Measurements from ENCODE around the gene SLC12A4. TPM values are rescaled to one million over a fixed set of nuclear protein-coding genes. Genes with fewer than 3 reads are reported as not detected.
A peak's percentile ranks its signal among the peaks of the same experiment; 100 is the strongest.

The SLC12A4 gene
- total and polyA plus RNA-seq, 2 of the 13 experiments (the other 11 are each of a cell fraction or from before 2014, with no cell fraction given), result 65.1 to 84.3 TPM

GRCh38 chr16:67943256-67943618 is 25.2 kb downstream of the SLC12A4 start (continued):
- TF ChIP-seq HIC2 (CRISPR knock-in tag; IDR thresholded peaks at IDR 0.05; ENCODE audit: low read depth) (peak; percentile 89), ZSCAN12 (CRISPR knock-in tag; IDR thresholded peaks at IDR 0.05) (no peak), ZUFSP (CRISPR knock-in tag; IDR thresholded peaks at IDR 0.05; ENCODE audit: borderline replicate concordance) (no peak), ZNF710 (CRISPR knock-in tag; IDR thresholded peaks at IDR 0.05; ENCODE audit: borderline replicate concordance) (peak; percentile 12; the same call in 1 of the 2 replicates), MTF2 (CRISPR knock-in tag; IDR thresholded peaks at IDR 0.05; ENCODE audit: borderline replicate concordance) (no peak), ZNF776 (CRISPR knock-in tag; IDR thresholded peaks at IDR 0.05) (peak; percentile 15; the same call in 1 of the 2 replicates), ZNF629 (CRISPR knock-in tag; conservative IDR thresholded peaks at IDR 0.05) (peak; percentile 39; the same call in 1 of the 2 replicates), HNRNPH1 (optimal IDR thresholded peaks at IDR 0.05; ENCODE audit: low read depth, low read length) (no peak), PATZ1 (CRISPR knock-in tag; IDR thresholded peaks at IDR 0.05) (peak; percentile 87), ZNF598 (CRISPR knock-in tag; IDR thresholded peaks at IDR 0.05; ENCODE audit: borderline replicate concordance) (no peak), ZNF136 (CRISPR knock-in tag; IDR thresholded peaks at IDR 0.05; ENCODE audit: low read depth) (no peak), SMC3 (IDR thresholded peaks at IDR 0.05; ENCODE audit: low read length) (0 out of 2 replicates have a peak, but pooled peaks have one; percentile 0), ZKSCAN1 (IDR thresholded peaks at IDR 0.05; ENCODE audit: low read length) (peak; percentile 45; the same call in 1 of the 2 replicates), ZNF784 (CRISPR knock-in tag; IDR thresholded peaks at IDR 0.05; ENCODE audit: borderline replicate concordance) (peak; percentile 50; the same call in 1 of the 2 replicates), ZNF10 (CRISPR knock-in tag; IDR thresholded peaks at IDR 0.05; ENCODE audit: borderline replicate concordance, low read depth) (no peak), KDM1A (CRISPR knock-in tag; IDR thresholded peaks at IDR 0.05) (0 out of 2 replicates have a peak, but pooled peaks have one; percentile 23), ZIK1 (CRISPR knock-in tag; IDR thresholded peaks at IDR 0.05; ENCODE audit: borderline replicate concordance, low read depth) (0 out of 2 replicates have a peak, but pooled peaks have one; percentile 17), ZNF34 (CRISPR knock-in tag; IDR thresholded peaks at IDR 0.05; ENCODE audit: borderline replicate concordance) (peak; percentile 81; the same call in 1 of the 2 replicates), ZBTB37 (CRISPR knock-in tag; IDR thresholded peaks at IDR 0.05) (peak; percentile 49; the same call in 1 of the 2 replicates), ZNF143 (CRISPR knock-in tag; IDR thresholded peaks at IDR 0.05) (0 out of 2 replicates have a peak, but pooled peaks have one; percentile 1)
